ENCODE measurements around the gene ADISSP. TPM values are rescaled to one million over a fixed set of nuclear protein-coding genes. Genes with fewer than 3 reads are reported as not detected.
A peak's percentile ranks its signal among the peaks of the same experiment; 100 is the strongest.

Gene ADISSP
- 10 to 100 TPM in 4 of 10 donors, 1 to 10 TPM in 6; 7.7 to 15.7 (median 9.7) TPM for total RNA-seq
- polyA plus RNA-seq: 10 to 100 TPM; 14.6 to 21.0 TPM
- long read RNA-seq, donor 1, transcript C20orf27-202 (6 exons, 1,886 nt): major isoform, 13 of 20 reads
- long read RNA-seq, donor 1, partial matches to known transcripts: 3 of 20 reads
- long read RNA-seq, donor 1, other reads (novel, unspliced or antisense): 2 of 20 reads
- long read RNA-seq, donor 2, transcript C20orf27-202 (6 exons, 1,886 nt): major isoform, 10 of 18 reads
- long read RNA-seq, donor 2, partial matches to known transcripts: 3 of 18 reads
- long read RNA-seq, donor 2, other reads (novel, unspliced or antisense): 5 of 18 reads
- long read RNA-seq, donor 3, transcript C20orf27-202 (6 exons, 1,886 nt): major isoform, 16 of 20 reads
- long read RNA-seq, donor 3, partial matches to known transcripts: 0 of 20 reads
- long read RNA-seq, donor 3, other reads (novel, unspliced or antisense): 4 of 20 reads

- peak in 6 of 9 donors; percentile 7 to 40 (median 19) for TF ChIP-seq CTCF (IDR thresholded peaks at IDR 0.05)
- WGBS, 2 donors: 0 to 1% methylated on average over 72 to 80 of the region's 80 CpGs
- H3K4me3 ChIP-seq: peak within 1 kb of the TSS; percentile 53 to 83 (median 65)
- no peaks in the 10 kb centered on the region for H3K9me3 ChIP-seq
- peaks cover 7 to 61% (median 38%) of the 10 kb centered on the region in 9 donors for H3K4me1 ChIP-seq
- H3K27me3 ChIP-seq: no peaks in the 10 kb centered on the region
- DNase-seq (peak; percentile 99), ATAC-seq (peak; percentile 95 to 98 (median 96))
- H3K36me3 ChIP-seq: no peaks in the 10 kb centered on the region
- intact Hi-C loops (cut with DNase I): loop anchor here in 6 of 10 donors (5.0 kb wide), 3 partner anchors 45 to 90 kb away; no protein-coding TSS in a partner anchor
- peak within 1 kb of the TSS; percentile 48 to 95 (median 85) for H3K27ac ChIP-seq
Observed at GRCh38 chr20:3767427-3768341, at the start of gene ADISSP. Gene ADISSP (minus strand): TSS chr20:3767753. CDS start chr20:3760100, 7,653 bp downstream.

GRCh38 chr20:3815703-3816315 is 48.3 kb upstream of the ADISSP start:
- Histone ChIP-seq H3K9me3 (no peaks in the 10 kb centered on the region), H3K4me1 (peaks cover 3 to 60% (median 42%) of the 10 kb centered on the region in 9 donors), H3K36me3 (no peaks in the 10 kb centered on the region), H3K4me3 (no peak overlapping the region), H3K27me3 (no peaks in the 10 kb centered on the region), H3K27ac (peak overlapping the region in 1 of 10 donors; percentile 33)
- ATAC-seq (no peak), DNase-seq (no peak)
- 79 to 80% methylated on average over 9 of the region's 9 CpGs for WGBS, 2 donors
- no peak for TF ChIP-seq CTCF (IDR thresholded peaks at IDR 0.05)
- intact Hi-C loops (cut with DNase I): loop anchor here in 1 of 10 donors (2.0 kb wide), 1 partner anchor 21 kb away; no protein-coding TSS in a partner anchor

GRCh38 chr20:3814928-3815495 is 47.5 kb upstream of the ADISSP start:
- no peaks in the 10 kb centered on the region for H3K27me3 ChIP-seq
- no peak overlapping the region for H3K4me3 ChIP-seq
- WGBS, 2 donors: 87 to 91% methylated on average over 7 of the region's 7 CpGs
- H3K9me3 ChIP-seq: no peaks in the 10 kb centered on the region
- no peaks in the 10 kb centered on the region for H3K36me3 ChIP-seq
- peaks cover 3 to 66% (median 46%) of the 10 kb centered on the region in 9 donors for H3K4me1 ChIP-seq
- no peak for DNase-seq
- intact Hi-C loops (cut with DNase I): no loop called here
- no peak for TF ChIP-seq CTCF (IDR thresholded peaks at IDR 0.05)
- ATAC-seq: no peak
- H3K27ac ChIP-seq: peak overlapping the region in 1 of 10 donors; percentile 33

Measured in heart right ventricle (tissue), 16 donors.